Endothelial cell of umbilical vein (primary cell): ENCODE data around the gene ITGA2B. TPM values are rescaled to one million over a fixed set of nuclear protein-coding genes. Genes with fewer than 3 reads are reported as not detected.

ENCODE experiments used
- BruUV-seq: library from RNA; stranded (reverse); fragments of 400-500 nt; replicated peaks from 2 replicates; lab custom pipeline; 2021; lab: Mats Ljungman, UMichigan
- CTCF ChIA-PET: fragments of 300-600, 350-600 bp; sonication (Branson Sonifier 250); formaldehyde crosslinking; loops from one replicate; lab custom pipeline; 2021; ENCODE audit warnings: antibody characterized with exemption, inconsistent platforms; lab: Charles Lee
- POLR2A ChIA-PET: fragments of 300-600, 350-600 bp; sonication (Branson Sonifier 250); formaldehyde crosslinking; loops from one replicate; lab custom pipeline; 2021; ENCODE audit warnings: antibody characterized with exemption, inconsistent platforms; lab: Charles Lee
- DNase-seq: peaks from one replicate; pipeline ENCODE4 v3.0.0-alpha.2; 2011; ENCODE audit warnings: low read depth, low spot score
- FAIRE-seq: peaks from 2 replicates; lab custom pipeline; 2011; peaks lifted over from hg19 to GRCh38; lab: Jason Lieb, UNC
- H2AFZ ChIP-seq: 2 replicates; pipeline ENCODE4 v1.6.0; 2012; ENCODE audit warnings: low read depth, low read length, control low read depth, inconsistent platforms
- H3K27ac ChIP-seq: 2 replicates; pipeline ENCODE4 v1.5.1; 2011; ENCODE audit warnings: low read depth, mild to moderate bottlenecking, control low read depth, low read length, moderate library complexity; ENCODE audit not compliant: insufficient read depth
- H3K27me3 ChIP-seq, 2 experiments: 2 replicates each; pipeline versions ENCODE4 v1.6.0 to v1.6.1; 2011; ENCODE audit warnings: low read length in 2 of 2, mixed read lengths in 1 of 2; ENCODE audit not compliant: control insufficient read depth in 2 of 2, insufficient read depth in 2 of 2
- H3K36me3 ChIP-seq, 2 experiments: 2 replicates in 1 of 2; 3 replicates in 1 of 2; pipeline ENCODE4 v1.5.1; 2011; ENCODE audit warnings: low read length in 2 of 2, mild to moderate bottlenecking in 1 of 2, moderate library complexity in 1 of 2; ENCODE audit not compliant: control insufficient read depth in 2 of 2, insufficient read depth in 2 of 2; ENCODE audit errors: extremely low read depth in 1 of 2
- H3K4me1 ChIP-seq: 3 replicates; pipeline ENCODE4 v1.5.1; 2011; ENCODE audit warnings: mild to moderate bottlenecking, low read length; ENCODE audit not compliant: control insufficient read depth, insufficient read depth; ENCODE audit errors: extremely low read depth
- H3K4me2 ChIP-seq: 2 replicates; pipeline ENCODE4 v1.6.1; 2011; ENCODE audit warnings: low read length, control low read depth, mixed read lengths; ENCODE audit not compliant: insufficient read depth
- H3K4me3 ChIP-seq, 3 experiments: fragments of 200-600 bp in 1 of 3; sonication (generic), shearing (Covaris generic) in 1 of 3; replicated peaks in 1 of 3; 2 replicates each; pipeline ENCODE4 v1.5.1; 2011 to 2016; ENCODE audit warnings: control low read depth in 3 of 3, low read length in 3 of 3, mild to moderate bottlenecking in 2 of 3, inconsistent platforms in 1 of 3, low read depth in 1 of 3, moderate library complexity in 1 of 3; ENCODE audit not compliant: insufficient read depth in 1 of 3
- H3K79me2 ChIP-seq: 2 replicates; pipeline ENCODE4 v1.6.0; 2012; ENCODE audit warnings: low read length, inconsistent platforms; ENCODE audit not compliant: control insufficient read depth, insufficient read depth
- H3K9ac ChIP-seq: replicated peaks from 2 replicates; pipeline ENCODE3; 2011; ENCODE audit warnings: low read length, control low read depth; ENCODE audit not compliant: insufficient read depth; ENCODE audit errors: extremely low read depth
- H3K9me1 ChIP-seq: replicated peaks from 3 replicates; pipeline ENCODE4 v1.6.0; 2011; ENCODE audit warnings: mild to moderate bottlenecking, low read length; ENCODE audit not compliant: control insufficient read depth, insufficient read depth; ENCODE audit errors: extremely low read depth
- H3K9me3 ChIP-seq: replicated peaks from 2 replicates; pipeline ENCODE4 v1.5.1; 2012; ENCODE audit warnings: low read length, inconsistent platforms; ENCODE audit not compliant: control insufficient read depth, insufficient read depth
- H4K20me1 ChIP-seq: replicated peaks from 2 replicates; pipeline ENCODE3; 2011; ENCODE audit warnings: mild to moderate bottlenecking, low read length; ENCODE audit not compliant: control insufficient read depth, insufficient read depth; ENCODE audit errors: extremely low read depth
- EZH2 ChIP-seq: IDR thresholded peaks from 2 replicates; pipeline ENCODE4 v1.6.1; 2012; ENCODE audit warnings: borderline replicate concordance, low read depth, mild to moderate bottlenecking, moderate library complexity, low read length, inconsistent platforms; ENCODE audit not compliant: severe bottlenecking
- FOS ChIP-seq: IDR thresholded peaks from 2 replicates; pipeline ENCODE4 v1.6.1; 2011; ENCODE audit warnings: mild to moderate bottlenecking, low read length, moderate library complexity, borderline replicate concordance; ENCODE audit not compliant: insufficient read depth
- GATA2 ChIP-seq: IDR thresholded peaks from 2 replicates; pipeline ENCODE4 v1.7.0; 2011; ENCODE audit warnings: low read depth, mild to moderate bottlenecking, moderate library complexity, mixed read lengths, low read length; ENCODE audit not compliant: insufficient read length, insufficient read depth
- JUN ChIP-seq: IDR thresholded peaks from 2 replicates; pipeline ENCODE4 v1.6.1; 2011; ENCODE audit warnings: borderline replicate concordance, low read depth; ENCODE audit not compliant: insufficient read length, insufficient read depth
- MYC ChIP-seq: IDR thresholded peaks from one replicate; pipeline ENCODE4 v1.6.1; 2011; ENCODE audit warnings: mild to moderate bottlenecking, low read depth, low read length
- POLR2A ChIP-seq: IDR thresholded peaks from 2 replicates; pipeline ENCODE4 v1.6.1; 2012; ENCODE audit warnings: low read depth, mild to moderate bottlenecking, control low read depth, low read length
- POLR2AphosphoS5 ChIP-seq: IDR thresholded peaks from 2 replicates; pipeline ENCODE4 v1.6.1; 2012; ENCODE audit warnings: low read depth, mild to moderate bottlenecking, control low read depth, low read length, moderate library complexity; ENCODE audit not compliant: insufficient read depth
- dilution Hi-C: fragments of 300-500 bp; cut with MboI; formaldehyde crosslinking; loops from one replicate; pipeline ENCODE4 v1.15.0; 2019; ENCODE audit warnings: low sequenced_read_pairs; ENCODE audit not compliant: extremely low pct_ligation_motif_present
- intact Hi-C: fragments of 100-400 bp; cut with micrococcal nuclease; formaldehyde crosslinking; loops from one replicate; pipeline ENCODE4 v1.10.0; 2022
- polyA plus RNA-seq, 4 experiments: library from polyadenylated mRNA; depleted of rRNA in 3 of 4; stranded (reverse) in 3 of 4; unstranded in 1 of 4; fragments of >200 nt; gene quantifications; 2 replicates each; pipeline versions ENCODE4 v1.2.1 to v1.2.3, GENCODE V29; 2011 to 2012; ENCODE audit warnings: missing spikeins in 1 of 4
- total RNA-seq: library from RNA; stranded (reverse); gene quantifications from 2 replicates; pipeline ENCODE4 v1.2.3, GENCODE V29; 2021
- TF ChIP-seq, protein P1 (sequence below): IDR thresholded peaks from 2 replicates; pipeline ENCODE4 v1.6.1; 2011; ENCODE audit not compliant: insufficient read depth, insufficient read length
- TF ChIP-seq, protein P2 (sequence below), 2 donors: IDR thresholded peaks; 1 replicate in 1 of 2; 2 replicates in 1 of 2; pipeline ENCODE4 v1.5.1; 2011; ENCODE audit warnings: low read length in 2 of 2, mild to moderate bottlenecking in 2 of 2, moderate library complexity in 2 of 2, control low read depth in 1 of 2, inconsistent platforms in 1 of 2, low read depth in 1 of 2; ENCODE audit not compliant: insufficient read depth in 1 of 2; ENCODE audit errors: extremely low read depth in 1 of 2

ITGA2B gene
- total and polyA plus RNA-seq, 2 donors (not counting 3 experiments of a cell fraction or from before 2014, with no cell fraction given) = 0.26 to 0.82 TPM

DNA sequence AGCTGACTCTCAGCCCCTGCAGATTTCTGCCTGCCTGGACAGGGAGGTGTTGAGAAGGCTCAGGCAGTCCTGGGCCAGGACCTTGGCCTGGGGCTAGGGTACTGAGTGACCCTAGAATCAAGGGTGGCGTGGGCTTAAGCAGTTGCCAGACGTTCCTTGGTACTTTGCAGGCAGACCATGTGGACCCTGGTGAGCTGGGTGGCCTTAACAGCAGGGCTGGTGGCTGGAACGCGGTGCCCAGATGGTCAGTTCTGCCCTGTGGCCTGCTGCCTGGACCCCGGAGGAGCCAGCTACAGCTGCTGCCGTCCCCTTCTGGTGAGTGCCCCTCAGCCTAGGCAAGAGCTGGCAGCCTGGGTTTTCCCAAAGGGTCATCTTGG lies 40.5 kb downstream of the ITGA2B start:
- H2AFZ ChIP-seq = no peak overlapping the region

More for the DNA sequence above, 40.5 kb downstream of the ITGA2B start:
- H3K36me3 ChIP-seq = peaks cover 6 to 41% of the 10 kb centered on the region in 2 experiments
- no peaks in the 10 kb centered on the region for H3K9me1 ChIP-seq
- H3K4me2 ChIP-seq = no peak overlapping the region
- H3K27me3 ChIP-seq = no peaks in the 10 kb centered on the region
- ChIA-PET CTCF (interaction anchor here (0.7 to 3.5 kb wide), 6 partner anchors 14 to 174 kb away, joined by 3 to 39 read pairs (median 12); partner anchors contain the start of gene FAM171A2), POLR2A (interaction anchor here (0.6 kb wide), 1 partner anchor 14 kb away, joined by 3 read pairs; no protein-coding TSS in a partner anchor)
- dilution Hi-C loops (no loop called here), intact Hi-C loops (no loop called here)
- no peaks in the 10 kb centered on the region for H3K4me1 ChIP-seq
- no peaks in the 10 kb centered on the region for H4K20me1 ChIP-seq
- TF ChIP-seq POLR2AphosphoS5 (no peak), GATA2 (no peak), EZH2 (no peak), FOS (no peak), POLR2A (no peak), JUN (no peak), MYC (no peak)
- TF ChIP-seq, protein P1, sequence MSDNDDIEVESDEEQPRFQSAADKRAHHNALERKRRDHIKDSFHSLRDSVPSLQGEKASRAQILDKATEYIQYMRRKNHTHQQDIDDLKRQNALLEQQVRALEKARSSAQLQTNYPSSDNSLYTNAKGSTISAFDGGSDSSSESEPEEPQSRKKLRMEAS = no peak
- TF ChIP-seq, protein P2, sequence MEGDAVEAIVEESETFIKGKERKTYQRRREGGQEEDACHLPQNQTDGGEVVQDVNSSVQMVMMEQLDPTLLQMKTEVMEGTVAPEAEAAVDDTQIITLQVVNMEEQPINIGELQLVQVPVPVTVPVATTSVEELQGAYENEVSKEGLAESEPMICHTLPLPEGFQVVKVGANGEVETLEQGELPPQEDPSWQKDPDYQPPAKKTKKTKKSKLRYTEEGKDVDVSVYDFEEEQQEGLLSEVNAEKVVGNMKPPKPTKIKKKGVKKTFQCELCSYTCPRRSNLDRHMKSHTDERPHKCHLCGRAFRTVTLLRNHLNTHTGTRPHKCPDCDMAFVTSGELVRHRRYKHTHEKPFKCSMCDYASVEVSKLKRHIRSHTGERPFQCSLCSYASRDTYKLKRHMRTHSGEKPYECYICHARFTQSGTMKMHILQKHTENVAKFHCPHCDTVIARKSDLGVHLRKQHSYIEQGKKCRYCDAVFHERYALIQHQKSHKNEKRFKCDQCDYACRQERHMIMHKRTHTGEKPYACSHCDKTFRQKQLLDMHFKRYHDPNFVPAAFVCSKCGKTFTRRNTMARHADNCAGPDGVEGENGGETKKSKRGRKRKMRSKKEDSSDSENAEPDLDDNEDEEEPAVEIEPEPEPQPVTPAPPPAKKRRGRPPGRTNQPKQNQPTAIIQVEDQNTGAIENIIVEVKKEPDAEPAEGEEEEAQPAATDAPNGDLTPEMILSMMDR (IDR thresholded peaks at IDR 0.05; ENCODE audit: extremely low read depth in 1 of 2, insufficient read depth in 1 of 2, low read depth in 1 of 2, low read length in 2 of 2) = no peak
- H3K9me3 ChIP-seq = no peaks in the 10 kb centered on the region
- no TSS peak for BruUV-seq
- peaks cover 2% of the 10 kb centered on the region for H3K79me2 ChIP-seq
- FAIRE-seq (no peak), DNase-seq (no peak)
- H3K27ac ChIP-seq = no peak overlapping the region
- no peak overlapping the region for H3K9ac ChIP-seq
- no peak overlapping the region for H3K4me3 ChIP-seq
